GM13977 (cell line): ENCODE data around the gene ZSCAN2.

Source experiments
- DNase-seq: peaks from one replicate; pipeline ENCODE4 v3.0.0; 2012; ENCODE audit warnings: low spot score
- in situ Hi-C: fragments of 300-500 bp; cut with MboI; formaldehyde crosslinking; loops from one replicate; pipeline ENCODE4 v1.12.0; 2022; ENCODE audit warnings: low sequenced_read_pairs, low pct_unique_long_range_greater_than_20kb, mixed read lengths, inconsistent platforms; ENCODE audit not compliant: unreplicated experiment
- TF ChIP-seq, protein P1 (sequence below): IDR thresholded peaks from 2 replicates; pipeline ENCODE4 v1.5.1; 2012; ENCODE audit warnings: mild to moderate bottlenecking, control low read depth; ENCODE audit not compliant: insufficient read depth; ENCODE audit errors: extremely low read depth, missing control alignments

ZSCAN2 gene

DNA sequence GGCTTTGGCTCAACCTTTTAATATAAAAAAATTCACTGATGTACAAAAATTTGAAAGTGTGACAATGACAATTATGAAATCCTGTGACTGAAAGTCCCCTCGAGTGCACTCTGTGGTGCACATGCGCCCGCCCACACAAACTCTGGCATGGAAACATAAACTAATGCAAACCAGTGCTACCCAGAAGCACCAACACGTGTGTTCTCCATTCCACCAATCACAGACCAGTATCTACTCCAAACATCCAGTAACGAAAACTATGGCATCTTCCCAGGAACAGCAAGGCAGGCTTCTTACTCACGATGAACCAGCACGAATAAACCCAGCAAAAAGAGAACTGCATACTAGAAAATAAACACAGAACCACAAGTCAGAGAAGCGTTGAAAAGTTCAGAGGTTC, 68.9 kb downstream of the ZSCAN2 start:
- in situ Hi-C loops: no loop called here
- no peak for DNase-seq
- TF ChIP-seq, protein P1, sequence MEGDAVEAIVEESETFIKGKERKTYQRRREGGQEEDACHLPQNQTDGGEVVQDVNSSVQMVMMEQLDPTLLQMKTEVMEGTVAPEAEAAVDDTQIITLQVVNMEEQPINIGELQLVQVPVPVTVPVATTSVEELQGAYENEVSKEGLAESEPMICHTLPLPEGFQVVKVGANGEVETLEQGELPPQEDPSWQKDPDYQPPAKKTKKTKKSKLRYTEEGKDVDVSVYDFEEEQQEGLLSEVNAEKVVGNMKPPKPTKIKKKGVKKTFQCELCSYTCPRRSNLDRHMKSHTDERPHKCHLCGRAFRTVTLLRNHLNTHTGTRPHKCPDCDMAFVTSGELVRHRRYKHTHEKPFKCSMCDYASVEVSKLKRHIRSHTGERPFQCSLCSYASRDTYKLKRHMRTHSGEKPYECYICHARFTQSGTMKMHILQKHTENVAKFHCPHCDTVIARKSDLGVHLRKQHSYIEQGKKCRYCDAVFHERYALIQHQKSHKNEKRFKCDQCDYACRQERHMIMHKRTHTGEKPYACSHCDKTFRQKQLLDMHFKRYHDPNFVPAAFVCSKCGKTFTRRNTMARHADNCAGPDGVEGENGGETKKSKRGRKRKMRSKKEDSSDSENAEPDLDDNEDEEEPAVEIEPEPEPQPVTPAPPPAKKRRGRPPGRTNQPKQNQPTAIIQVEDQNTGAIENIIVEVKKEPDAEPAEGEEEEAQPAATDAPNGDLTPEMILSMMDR: no peak

DNA sequence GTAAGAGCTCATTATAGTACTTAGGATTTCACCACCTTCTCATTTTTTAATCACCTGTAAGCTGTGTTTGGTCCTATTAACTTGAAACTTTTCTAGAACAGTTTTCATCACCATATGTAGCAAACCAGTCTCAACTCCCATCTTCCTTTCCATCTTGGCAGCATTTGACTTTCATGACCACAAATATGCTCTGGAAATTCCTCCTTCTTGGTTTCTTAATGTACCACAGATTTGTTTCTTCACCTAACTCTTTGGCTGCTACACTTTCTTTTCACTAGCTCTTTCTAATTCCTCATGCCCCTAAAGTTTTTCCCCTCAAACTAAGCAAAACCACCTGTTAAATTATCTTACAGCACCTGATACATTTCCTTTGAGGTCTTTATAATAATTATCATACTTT, 70.4 kb downstream of the ZSCAN2 start:
- TF ChIP-seq, protein P1: no peak
- in situ Hi-C loops: no loop called here
- no peak for DNase-seq
